Esophagus muscularis mucosa (tissue), 4 donors: ENCODE measurements around the gene FAM193B. TPM values are rescaled to one million over a fixed set of nuclear protein-coding genes. Genes with fewer than 3 reads are reported as not detected.
"Not testable (repeated sequence)": the region's sequence is repeated elsewhere in the genome, so short reads cannot be mapped to it uniquely, and the experiment has no call there.

ENCODE experiments used
- DNase-seq: peaks from one replicate; pipeline ENCODE4 v3.0.0-alpha.2; 2017; ENCODE audit errors: extremely low spot score
- H3K27ac ChIP-seq, 4 donors: fragments of 200-600 bp; sonication (generic); replicated peaks in 1 of 4; 1 replicate in 3 of 4; 2 replicates in 1 of 4; pipeline ENCODE4 v1.5.1; 2016 to 2019; ENCODE audit warnings: mild to moderate bottlenecking in 1 of 4
- H3K27me3 ChIP-seq, 4 donors: fragments of 200-600 bp; sonication (generic); one replicate each; pipeline versions ENCODE4 v1.5.1 to v1.6.0; 2016 to 2019
- H3K36me3 ChIP-seq, 4 donors: fragments of 200-600 bp; sonication (generic); one replicate each; pipeline ENCODE4 v1.5.1; 2016 to 2019
- H3K4me1 ChIP-seq, 4 donors: fragments of 200-600 bp; sonication (generic); one replicate each; pipeline ENCODE4 v1.5.1; 2016 to 2019
- H3K4me3 ChIP-seq, 4 donors: fragments of 200-600 bp; sonication (generic); 1 replicate in 2 of 4; 2 replicates in 2 of 4; pipeline ENCODE4 v1.5.1; 2016 to 2019; ENCODE audit warnings: mild to moderate bottlenecking in 4 of 4, moderate library complexity in 1 of 4
- H3K9me3 ChIP-seq, 4 donors: fragments of 200-600 bp; sonication (generic); 1 replicate in 3 of 4; 2 replicates in 1 of 4; pipeline ENCODE4 v1.5.1; 2016 to 2019
- EP300 ChIP-seq: sonication (generic); formaldehyde crosslinking; IDR thresholded peaks from one replicate; pipeline ENCODE4 v1.6.1; 2017; ENCODE audit warnings: antibody characterized with exemption
- POLR2A ChIP-seq: fragments of 450-650 bp; IDR thresholded peaks from one replicate; pipeline ENCODE4 v1.6.1; 2017; ENCODE audit warnings: antibody characterized with exemption, moderate library complexity, mild to moderate bottlenecking, low read depth
- POLR2AphosphoS5 ChIP-seq, 2 donors: sonication (generic); formaldehyde crosslinking; IDR thresholded peaks; one replicate each; pipeline ENCODE4 v1.6.1; 2017; ENCODE audit warnings: antibody characterized with exemption in 2 of 2
- WGBS: methylation state at CpG from one replicate; pipeline ENCODE4 v1.1.5; 2018; 5-methylcytosine and 5-hydroxymethylcytosine counted together
- intact Hi-C: fragments of 100-400 bp; cut with DNase I; formaldehyde crosslinking; loops from one replicate; pipeline ENCODE4 v1.15.1; 2023
- total RNA-seq, 4 donors: library from RNA; depleted of rRNA; stranded (reverse); fragments of >200 nt; gene quantifications; one replicate each; pipeline versions ENCODE4 v1.1.0 to v1.2.1, GENCODE V29; 2016
- TF ChIP-seq, protein P1 (sequence below), 3 experiments: fragments of 200-600 bp in 2 of 3; fragments of 450-650 bp in 1 of 3; sonication (generic) in 2 of 3; IDR thresholded peaks; one replicate each; pipeline ENCODE4 v1.5.1; 2017 to 2019; ENCODE audit warnings: antibody characterized with exemption in 3 of 3, mild to moderate bottlenecking in 2 of 3, moderate library complexity in 1 of 3

The FAM193B gene
- total RNA-seq, 4 donors from 2014 or later: 24.4 to 65.6 (median 50.7) TPM

DNA sequence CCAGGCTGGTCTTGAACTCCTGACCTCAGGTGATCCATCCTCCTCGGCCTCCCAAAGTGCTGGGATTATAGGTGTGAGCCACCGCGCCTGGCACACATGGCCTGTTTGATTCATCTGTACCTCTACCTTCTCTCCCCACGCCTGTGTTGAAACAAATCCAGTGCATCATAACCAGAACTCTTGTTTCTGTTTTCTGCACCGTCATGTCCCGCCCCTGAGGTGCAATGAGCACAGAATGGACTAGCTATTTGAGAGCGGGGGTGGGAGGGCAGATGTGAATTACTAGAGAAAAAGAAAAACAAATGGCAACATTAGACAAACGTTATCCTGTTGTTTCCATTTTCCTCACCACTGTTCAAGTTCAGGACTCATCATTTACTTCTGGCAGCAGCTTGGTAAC lies 10.7 kb upstream of the FAM193B start:
- intact Hi-C loops: no loop called here
- no peaks in the 10 kb centered on the region for H3K9me3 ChIP-seq
- WGBS: 80% methylated on average over 8 of the region's 8 CpGs

DNA sequence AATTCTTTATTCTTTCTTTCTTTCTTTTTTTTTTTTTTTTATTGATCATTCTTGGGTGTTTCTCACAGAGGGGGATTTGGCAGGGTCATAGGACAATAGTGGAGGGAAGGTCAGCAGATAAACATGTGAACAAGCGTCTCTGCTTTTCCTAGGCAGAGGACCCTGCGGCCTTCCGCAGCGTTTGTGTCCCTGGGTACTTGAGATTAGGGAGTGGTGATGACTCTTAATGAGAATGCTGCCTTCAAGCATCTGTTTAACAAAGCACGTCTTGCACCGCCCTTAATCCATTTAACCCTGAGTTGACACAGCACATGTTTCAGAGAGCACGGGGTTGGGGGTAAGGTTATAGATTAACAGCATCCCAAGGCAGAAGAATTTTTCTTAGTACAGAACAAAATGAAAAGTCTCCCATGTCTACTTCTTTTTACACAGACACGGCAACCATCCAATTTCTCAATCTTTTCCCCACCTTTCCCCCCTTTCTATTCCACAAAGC lies 5.1 kb upstream of the FAM193B start:
- H3K27me3 ChIP-seq, H3K4me1 ChIP-seq, H3K36me3 ChIP-seq, DNase-seq, H3K27ac ChIP-seq, intact Hi-C loops, H3K4me3 ChIP-seq, H3K9me3 ChIP-seq: not testable (repeated sequence)
- 67% methylated on average over 8 of the region's 8 CpGs for WGBS

More for the DNA sequence above, 10.7 kb upstream of the FAM193B start:
- TF ChIP-seq, protein P1, sequence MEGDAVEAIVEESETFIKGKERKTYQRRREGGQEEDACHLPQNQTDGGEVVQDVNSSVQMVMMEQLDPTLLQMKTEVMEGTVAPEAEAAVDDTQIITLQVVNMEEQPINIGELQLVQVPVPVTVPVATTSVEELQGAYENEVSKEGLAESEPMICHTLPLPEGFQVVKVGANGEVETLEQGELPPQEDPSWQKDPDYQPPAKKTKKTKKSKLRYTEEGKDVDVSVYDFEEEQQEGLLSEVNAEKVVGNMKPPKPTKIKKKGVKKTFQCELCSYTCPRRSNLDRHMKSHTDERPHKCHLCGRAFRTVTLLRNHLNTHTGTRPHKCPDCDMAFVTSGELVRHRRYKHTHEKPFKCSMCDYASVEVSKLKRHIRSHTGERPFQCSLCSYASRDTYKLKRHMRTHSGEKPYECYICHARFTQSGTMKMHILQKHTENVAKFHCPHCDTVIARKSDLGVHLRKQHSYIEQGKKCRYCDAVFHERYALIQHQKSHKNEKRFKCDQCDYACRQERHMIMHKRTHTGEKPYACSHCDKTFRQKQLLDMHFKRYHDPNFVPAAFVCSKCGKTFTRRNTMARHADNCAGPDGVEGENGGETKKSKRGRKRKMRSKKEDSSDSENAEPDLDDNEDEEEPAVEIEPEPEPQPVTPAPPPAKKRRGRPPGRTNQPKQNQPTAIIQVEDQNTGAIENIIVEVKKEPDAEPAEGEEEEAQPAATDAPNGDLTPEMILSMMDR (IDR thresholded peaks at IDR 0.05): no peak
- TF ChIP-seq EP300 (no peak), POLR2AphosphoS5 (IDR thresholded peaks at IDR 0.05) (no peak), POLR2A (no peak)
- Histone ChIP-seq H3K4me1 (no peaks in the 10 kb centered on the region), H3K36me3 (no peaks in the 10 kb centered on the region), H3K4me3 (no peak overlapping the region), H3K27me3 (no peaks in the 10 kb centered on the region), H3K27ac (no peak overlapping the region)
- DNase-seq: no peak

DNA sequence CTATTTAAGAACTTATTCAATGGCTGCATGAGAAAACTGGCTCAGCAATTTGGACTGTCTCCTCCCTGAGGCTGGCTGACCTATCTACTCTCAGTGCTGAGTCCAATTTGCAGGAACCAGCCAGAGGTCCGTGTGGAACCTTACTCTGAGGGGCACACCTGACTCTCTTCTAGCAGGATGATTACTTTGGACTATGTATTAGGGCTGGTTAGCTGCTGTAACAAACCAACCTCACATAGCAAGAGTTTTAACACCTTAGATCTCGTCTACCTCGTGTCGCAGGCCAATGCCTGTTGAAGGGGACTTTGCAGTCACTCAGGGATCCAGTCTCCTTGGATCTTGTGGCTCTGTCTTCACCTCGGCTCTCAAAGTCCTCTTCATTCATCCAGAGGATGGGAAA lies 3.4 kb upstream of the FAM193B start:
- no peak for DNase-seq
- Histone ChIP-seq H3K4me3 (no peak overlapping the region), H3K27ac (no peak overlapping the region), H3K27me3 (no peaks in the 10 kb centered on the region), H3K4me1 (peaks cover 15 to 19% (median 17%) of the 10 kb centered on the region in 4 donors), H3K36me3 (no peaks in the 10 kb centered on the region), H3K9me3 (no peaks in the 10 kb centered on the region)
- no peak for TF ChIP-seq POLR2A
- no peak for TF ChIP-seq POLR2AphosphoS5 (IDR thresholded peaks at IDR 0.05)
- TF ChIP-seq EP300: no peak
- TF ChIP-seq, protein P1 (IDR thresholded peaks at IDR 0.05): no peak
- intact Hi-C loops: no loop called here
- WGBS: 90% methylated on average over 5 of the region's 5 CpGs

DNA sequence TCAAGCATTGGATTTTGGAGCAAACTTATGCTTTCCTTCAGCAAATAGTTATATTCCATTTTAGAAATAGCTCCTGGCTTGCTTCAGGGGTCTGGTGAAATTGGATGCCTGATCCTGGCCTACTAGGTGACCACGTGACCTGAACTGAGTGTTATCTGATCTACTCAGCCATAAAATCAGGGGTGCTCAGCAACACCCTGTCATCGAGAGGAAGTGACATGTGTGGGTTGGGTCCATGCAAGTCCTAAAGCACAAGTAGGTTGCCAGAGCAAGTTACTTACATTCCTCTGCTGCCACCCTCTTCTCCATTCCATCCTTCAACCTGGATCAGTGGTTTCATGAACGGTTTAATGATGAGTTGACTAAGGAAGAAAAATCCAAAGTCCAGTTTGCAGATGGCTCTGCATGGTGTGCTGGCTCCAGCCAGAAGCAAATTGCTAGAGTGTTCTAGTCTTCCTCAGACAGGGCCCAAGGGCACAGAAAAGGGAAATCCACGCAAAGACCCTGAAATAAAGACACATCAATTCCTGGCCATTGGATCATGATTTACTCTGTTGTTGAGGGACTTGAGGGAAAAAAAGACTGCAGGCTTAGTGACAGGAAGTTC lies 2.8 kb upstream of the FAM193B start:
- intact Hi-C loops: no loop called here
- TF ChIP-seq, protein P1 (IDR thresholded peaks at IDR 0.05): no peak
- TF ChIP-seq POLR2AphosphoS5 (IDR thresholded peaks at IDR 0.05) (no peak), POLR2A (no peak), EP300 (no peak)
- H3K9me3 ChIP-seq: no peaks in the 10 kb centered on the region
- DNase-seq: no peak
- H3K4me1 ChIP-seq: peaks cover 22 to 25% (median 23%) of the 10 kb centered on the region in 4 donors
- peaks cover 0 to 4% (median 4%) of the 10 kb centered on the region in 4 donors for H3K36me3 ChIP-seq
- no peak overlapping the region for H3K27ac ChIP-seq
- WGBS: 55% methylated on average over 4 of the region's 4 CpGs
- H3K4me3 ChIP-seq: no peak overlapping the region
- no peaks in the 10 kb centered on the region for H3K27me3 ChIP-seq

DNA sequence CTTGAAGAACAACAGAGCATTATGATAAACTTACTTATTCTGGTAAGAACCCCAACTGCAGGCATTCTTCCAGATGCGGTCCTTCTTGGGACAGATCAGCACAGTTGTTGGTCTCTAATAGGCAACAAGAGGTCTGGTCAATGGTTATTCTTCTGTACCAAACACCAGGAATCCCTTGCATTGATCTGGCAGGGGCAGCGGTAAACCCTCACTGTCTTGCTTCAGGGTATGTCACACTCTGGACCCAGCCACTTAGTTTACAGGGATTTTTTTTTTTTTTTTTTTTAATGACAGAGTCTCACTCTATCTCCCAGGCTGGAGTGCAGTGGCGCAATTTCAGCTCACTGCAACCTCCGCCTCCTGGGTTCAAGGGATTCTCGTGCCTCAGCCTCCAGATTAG lies 1.3 kb upstream of the FAM193B start:
- Histone ChIP-seq H3K27ac (no peak overlapping the region), H3K9me3 (no peaks in the 10 kb centered on the region), H3K4me1 (peaks cover 23 to 40% (median 34%) of the 10 kb centered on the region in 4 donors), H3K27me3 (no peaks in the 10 kb centered on the region), H3K4me3 (no peak overlapping the region), H3K36me3 (peaks cover 0 to 19% (median 9%) of the 10 kb centered on the region in 4 donors)
- WGBS: 97% methylated on average over 5 of the region's 5 CpGs
- no peak for TF ChIP-seq EP300
- intact Hi-C loops: no loop called here
- no peak for DNase-seq

DNA sequence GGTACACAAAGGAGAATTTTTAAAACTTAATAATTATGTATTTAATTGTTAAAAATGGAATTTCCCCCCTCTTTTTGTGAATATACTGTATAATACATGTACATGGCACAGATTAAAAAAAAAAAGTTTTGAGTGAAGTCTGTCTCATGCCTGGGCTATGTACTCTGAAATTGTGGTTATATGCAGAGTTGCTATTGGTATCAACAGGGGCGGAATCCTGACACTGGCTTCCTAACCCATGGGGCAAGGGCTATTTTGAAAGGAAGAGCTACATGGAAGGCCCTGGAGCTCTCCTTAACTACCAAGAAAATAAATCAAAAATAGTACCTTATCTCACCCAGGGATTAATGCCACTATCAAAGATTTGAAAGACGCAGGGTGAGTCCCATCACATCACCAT lies 865 bp upstream of the FAM193B start:
- Histone ChIP-seq H3K27ac (peak overlapping the region in 1 of 4 donors; percentile 87), H3K9me3 (no peaks in the 10 kb centered on the region), H3K4me3 (peak overlapping the region; percentile 97 to 99 (median 98)), H3K4me1 (peaks cover 23 to 44% (median 38%) of the 10 kb centered on the region in 4 donors), H3K27me3 (no peaks in the 10 kb centered on the region), H3K36me3 (peaks cover 0 to 21% (median 9%) of the 10 kb centered on the region in 4 donors)
- DNase-seq: no peak
- TF ChIP-seq POLR2AphosphoS5 (IDR thresholded peaks at IDR 0.05) (no peak), POLR2A (no peak), EP300 (no peak)
- TF ChIP-seq, protein P1 (IDR thresholded peaks at IDR 0.05): no peak
- intact Hi-C loops: no loop called here
- 80% methylated on average over 2 of the region's 2 CpGs for whole genome bisulfite sequencing
